Lower leg skin (tissue), 3 donors: Measurements from ENCODE around the gene DENND1A.

Experiments
- POLR2A ChIP-seq, 2 donors: fragments of 450-650 bp; IDR thresholded peaks; one replicate each; pipeline ENCODE4 v1.6.1; 2016 to 2017; ENCODE audit warnings: antibody characterized with exemption in 2 of 2, mild to moderate bottlenecking in 1 of 2, moderate library complexity in 1 of 2
- TF ChIP-seq, protein P1 (sequence below), 3 donors: fragments of 450-650 bp; IDR thresholded peaks; one replicate each; pipeline ENCODE4 v1.5.1; 2016; ENCODE audit warnings: antibody characterized with exemption in 3 of 3, mild to moderate bottlenecking in 3 of 3, moderate library complexity in 2 of 3

DNA sequence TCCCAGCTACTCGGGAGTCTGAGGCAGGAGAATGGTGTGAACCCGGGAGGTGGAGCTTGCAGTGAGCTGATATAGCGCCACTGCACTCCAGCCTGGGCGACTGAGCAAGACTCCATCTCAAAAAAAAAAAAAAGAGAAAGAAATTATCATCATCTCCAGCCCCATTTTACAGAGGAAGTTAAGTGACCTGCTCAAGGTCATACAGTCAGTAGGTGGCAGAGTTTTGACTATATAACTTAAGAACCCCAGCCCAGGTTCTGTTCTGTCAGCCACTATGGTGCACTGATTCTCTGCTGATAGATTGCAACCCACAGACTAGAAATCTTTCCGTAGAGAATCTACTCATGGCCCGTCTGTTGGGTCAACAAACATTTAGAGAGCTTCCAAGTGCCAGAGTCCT, 25.7 kb upstream of the DENND1A start:
- no peak for TF ChIP-seq POLR2A (IDR thresholded peaks at IDR 0.05)
- TF ChIP-seq, protein P1, sequence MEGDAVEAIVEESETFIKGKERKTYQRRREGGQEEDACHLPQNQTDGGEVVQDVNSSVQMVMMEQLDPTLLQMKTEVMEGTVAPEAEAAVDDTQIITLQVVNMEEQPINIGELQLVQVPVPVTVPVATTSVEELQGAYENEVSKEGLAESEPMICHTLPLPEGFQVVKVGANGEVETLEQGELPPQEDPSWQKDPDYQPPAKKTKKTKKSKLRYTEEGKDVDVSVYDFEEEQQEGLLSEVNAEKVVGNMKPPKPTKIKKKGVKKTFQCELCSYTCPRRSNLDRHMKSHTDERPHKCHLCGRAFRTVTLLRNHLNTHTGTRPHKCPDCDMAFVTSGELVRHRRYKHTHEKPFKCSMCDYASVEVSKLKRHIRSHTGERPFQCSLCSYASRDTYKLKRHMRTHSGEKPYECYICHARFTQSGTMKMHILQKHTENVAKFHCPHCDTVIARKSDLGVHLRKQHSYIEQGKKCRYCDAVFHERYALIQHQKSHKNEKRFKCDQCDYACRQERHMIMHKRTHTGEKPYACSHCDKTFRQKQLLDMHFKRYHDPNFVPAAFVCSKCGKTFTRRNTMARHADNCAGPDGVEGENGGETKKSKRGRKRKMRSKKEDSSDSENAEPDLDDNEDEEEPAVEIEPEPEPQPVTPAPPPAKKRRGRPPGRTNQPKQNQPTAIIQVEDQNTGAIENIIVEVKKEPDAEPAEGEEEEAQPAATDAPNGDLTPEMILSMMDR (IDR thresholded peaks at IDR 0.05) = no peak
